Neural cell (in vitro differentiated cells): Measurements from ENCODE around the gene PRKCD. TPM values are rescaled to one million over a fixed set of nuclear protein-coding genes. Genes with fewer than 3 reads are reported as not detected.

ENCODE experiments used
- H2AFZ ChIP-seq: fragments of 200-600, 300-800 bp; sonication (generic), shearing (Covaris generic); 2 replicates; pipeline ENCODE4 v1.6.0; 2014; ENCODE audit warnings: low read depth, mild to moderate bottlenecking, antibody characterized with exemption, low read length, moderate library complexity
- H3F3A ChIP-seq: fragments of 200-600 bp; shearing (Covaris generic); 2 replicates; pipeline ENCODE4 v1.6.1; 2016; ENCODE audit warnings: mild to moderate bottlenecking, moderate library complexity, mixed read lengths, antibody characterized with exemption, low read length; ENCODE audit not compliant: insufficient read depth, poor library complexity, severe bottlenecking
- H3K27ac ChIP-seq: fragments of 200-600, 300-800 bp; sonication (generic), shearing (Covaris generic); 2 replicates; pipeline ENCODE4 v1.5.1; 2014; ENCODE audit warnings: mild to moderate bottlenecking, low read length, moderate library complexity
- H3K27me3 ChIP-seq: fragments of 300-800, 200-600 bp; sonication (generic), shearing (Covaris generic); 2 replicates; pipeline ENCODE4 v1.6.0; 2014; ENCODE audit warnings: mild to moderate bottlenecking, low read depth, low read length, moderate library complexity; ENCODE audit not compliant: insufficient read depth
- H3K36me3 ChIP-seq: fragments of 300-800, 200-600 bp; sonication (generic), shearing (Covaris generic); 2 replicates; pipeline ENCODE4 v1.5.1; 2014; ENCODE audit warnings: mild to moderate bottlenecking, antibody characterized with exemption, low read length, moderate library complexity; ENCODE audit not compliant: insufficient read depth
- H3K4me2 ChIP-seq: fragments of 300-800, 200-600 bp; sonication (generic), shearing (Covaris generic); 2 replicates; pipeline ENCODE4 v1.6.0; 2014; ENCODE audit warnings: mild to moderate bottlenecking, low read length
- H3K4me3 ChIP-seq: fragments of 300-800, 200-600 bp; sonication (generic), shearing (Covaris generic); 2 replicates; pipeline ENCODE4 v1.5.1; 2014; ENCODE audit warnings: mild to moderate bottlenecking, low read length, moderate library complexity
- H3K79me2 ChIP-seq: fragments of 200-600 bp; shearing (Covaris generic); replicated peaks from 2 replicates; pipeline ENCODE4 v1.6.0; 2014; ENCODE audit warnings: mild to moderate bottlenecking, low read length, moderate library complexity; ENCODE audit not compliant: insufficient read depth
- H3K9ac ChIP-seq: fragments of 300-800, 200-600 bp; sonication (generic), shearing (Covaris generic); 2 replicates; pipeline ENCODE4 v1.6.1; 2016; ENCODE audit warnings: mild to moderate bottlenecking, low read length, mixed read lengths
- H3K9me2 ChIP-seq: fragments of 200-600 bp; shearing (Covaris generic); 2 replicates; pipeline ENCODE4 v1.6.1; 2016; ENCODE audit warnings: mild to moderate bottlenecking, low read length, mixed read lengths; ENCODE audit not compliant: insufficient read depth
- H3K9me3 ChIP-seq: fragments of 200-600, 300-800 bp; sonication (generic), shearing (Covaris generic); 2 replicates; pipeline ENCODE4 v1.6.1; 2016; ENCODE audit warnings: mild to moderate bottlenecking, mixed run types, low read length, moderate library complexity, mixed read lengths
- H4K20me1 ChIP-seq: fragments of 200-600 bp; shearing (Covaris generic); 2 replicates; pipeline ENCODE4 v1.6.1; 2016; ENCODE audit warnings: mild to moderate bottlenecking, mixed run types; ENCODE audit not compliant: insufficient read depth
- EP300 ChIP-seq: fragments of 450-650 bp; conservative IDR thresholded peaks from 2 replicates; pipeline ENCODE4 v1.6.1; 2014; ENCODE audit warnings: antibody characterized with exemption, mild to moderate bottlenecking, moderate library complexity; ENCODE audit not compliant: poor library complexity, severe bottlenecking
- EZH2 ChIP-seq: fragments of 200-600, 300-800 bp; shearing (Covaris generic), sonication (generic); IDR thresholded peaks from 2 replicates; pipeline ENCODE4 v1.6.1; 2014; ENCODE audit warnings: antibody characterized with exemption, low read length, borderline replicate concordance, mild to moderate bottlenecking; ENCODE audit not compliant: insufficient read depth, poor library complexity, severe bottlenecking
- MXI1 ChIP-seq: fragments of 450-650 bp; conservative IDR thresholded peaks from 2 replicates; pipeline ENCODE4 v1.6.1; 2014; ENCODE audit warnings: antibody characterized with exemption, mild to moderate bottlenecking; ENCODE audit not compliant: poor library complexity, severe bottlenecking
- POLR2AphosphoS5 ChIP-seq: IDR thresholded peaks from 2 replicates; pipeline ENCODE4 v1.6.1; 2012
- RAD21 ChIP-seq: fragments of 450-650 bp; conservative IDR thresholded peaks from 2 replicates; pipeline ENCODE4 v1.6.1; 2014; ENCODE audit warnings: antibody characterized with exemption, mild to moderate bottlenecking, moderate library complexity
- SMC3 ChIP-seq: fragments of 450-650 bp; conservative IDR thresholded peaks from 2 replicates; pipeline ENCODE4 v1.6.1; 2014; ENCODE audit warnings: antibody characterized with exemption, mild to moderate bottlenecking, moderate library complexity; ENCODE audit not compliant: poor library complexity
- TAF1 ChIP-seq: IDR thresholded peaks from 2 replicates; pipeline ENCODE4 v1.6.1; 2012; ENCODE audit warnings: low read depth
- polyA plus RNA-seq: library from polyadenylated mRNA; depleted of rRNA; stranded (reverse); fragments of >200 nt; gene quantifications from 2 replicates; pipeline ENCODE4 v1.2.3, GENCODE V29; 2014
- TF ChIP-seq, protein P1 (sequence below): fragments of 450-650 bp; IDR thresholded peaks from 2 replicates; pipeline ENCODE4 v1.5.1; 2014; ENCODE audit warnings: antibody characterized with exemption, mild to moderate bottlenecking, moderate library complexity; ENCODE audit not compliant: poor library complexity, severe bottlenecking
- TF ChIP-seq, protein P2 (sequence below): IDR thresholded peaks from 2 replicates; pipeline ENCODE4 v1.6.1; 2012; ENCODE audit warnings: borderline replicate concordance

PRKCD gene
- polyA plus RNA-seq, 1 donor from 2014 or later, result not detected

DNA sequence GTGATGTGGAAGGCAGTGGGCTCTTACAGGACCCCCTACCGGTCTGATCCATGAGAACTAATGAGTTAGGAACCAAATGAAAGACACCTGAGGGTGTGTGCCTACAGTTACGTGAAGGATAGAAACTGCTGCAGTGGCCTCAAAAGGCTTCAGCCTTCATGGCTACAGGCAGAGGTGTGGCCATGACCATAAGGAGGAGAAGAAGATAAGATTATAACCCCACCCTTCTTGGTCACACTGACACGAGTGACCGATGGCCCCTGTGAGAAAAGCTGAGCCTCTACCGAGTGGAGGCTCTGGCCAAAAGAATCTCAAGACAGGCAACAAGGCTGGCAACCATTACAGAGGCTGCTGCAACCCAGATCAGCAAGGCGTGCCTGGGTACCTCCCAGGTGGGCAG lies 37.1 kb upstream of the PRKCD start:
- Histone ChIP-seq H3K79me2 (no peaks in the 10 kb centered on the region), H3K36me3 (peaks cover 18% of the 10 kb centered on the region), H3K9me3 (no peaks in the 10 kb centered on the region), H3F3A (no peaks in the 10 kb centered on the region), H3K9ac (no peak overlapping the region), H4K20me1 (no peaks in the 10 kb centered on the region), H3K4me3 (no peak overlapping the region), H3K27ac (no peak overlapping the region), H2AFZ (no peak overlapping the region), H3K4me2 (no peak overlapping the region), H3K27me3 (no peaks in the 10 kb centered on the region), H3K9me2 (no peaks in the 10 kb centered on the region)
- TF ChIP-seq MXI1 (no peak), RAD21 (no peak), POLR2AphosphoS5 (no peak), EP300 (no peak), EZH2 (no peak), TAF1 (no peak), SMC3 (no peak)
- TF ChIP-seq, protein P1, sequence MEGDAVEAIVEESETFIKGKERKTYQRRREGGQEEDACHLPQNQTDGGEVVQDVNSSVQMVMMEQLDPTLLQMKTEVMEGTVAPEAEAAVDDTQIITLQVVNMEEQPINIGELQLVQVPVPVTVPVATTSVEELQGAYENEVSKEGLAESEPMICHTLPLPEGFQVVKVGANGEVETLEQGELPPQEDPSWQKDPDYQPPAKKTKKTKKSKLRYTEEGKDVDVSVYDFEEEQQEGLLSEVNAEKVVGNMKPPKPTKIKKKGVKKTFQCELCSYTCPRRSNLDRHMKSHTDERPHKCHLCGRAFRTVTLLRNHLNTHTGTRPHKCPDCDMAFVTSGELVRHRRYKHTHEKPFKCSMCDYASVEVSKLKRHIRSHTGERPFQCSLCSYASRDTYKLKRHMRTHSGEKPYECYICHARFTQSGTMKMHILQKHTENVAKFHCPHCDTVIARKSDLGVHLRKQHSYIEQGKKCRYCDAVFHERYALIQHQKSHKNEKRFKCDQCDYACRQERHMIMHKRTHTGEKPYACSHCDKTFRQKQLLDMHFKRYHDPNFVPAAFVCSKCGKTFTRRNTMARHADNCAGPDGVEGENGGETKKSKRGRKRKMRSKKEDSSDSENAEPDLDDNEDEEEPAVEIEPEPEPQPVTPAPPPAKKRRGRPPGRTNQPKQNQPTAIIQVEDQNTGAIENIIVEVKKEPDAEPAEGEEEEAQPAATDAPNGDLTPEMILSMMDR, result no peak
- TF ChIP-seq, protein P2, sequence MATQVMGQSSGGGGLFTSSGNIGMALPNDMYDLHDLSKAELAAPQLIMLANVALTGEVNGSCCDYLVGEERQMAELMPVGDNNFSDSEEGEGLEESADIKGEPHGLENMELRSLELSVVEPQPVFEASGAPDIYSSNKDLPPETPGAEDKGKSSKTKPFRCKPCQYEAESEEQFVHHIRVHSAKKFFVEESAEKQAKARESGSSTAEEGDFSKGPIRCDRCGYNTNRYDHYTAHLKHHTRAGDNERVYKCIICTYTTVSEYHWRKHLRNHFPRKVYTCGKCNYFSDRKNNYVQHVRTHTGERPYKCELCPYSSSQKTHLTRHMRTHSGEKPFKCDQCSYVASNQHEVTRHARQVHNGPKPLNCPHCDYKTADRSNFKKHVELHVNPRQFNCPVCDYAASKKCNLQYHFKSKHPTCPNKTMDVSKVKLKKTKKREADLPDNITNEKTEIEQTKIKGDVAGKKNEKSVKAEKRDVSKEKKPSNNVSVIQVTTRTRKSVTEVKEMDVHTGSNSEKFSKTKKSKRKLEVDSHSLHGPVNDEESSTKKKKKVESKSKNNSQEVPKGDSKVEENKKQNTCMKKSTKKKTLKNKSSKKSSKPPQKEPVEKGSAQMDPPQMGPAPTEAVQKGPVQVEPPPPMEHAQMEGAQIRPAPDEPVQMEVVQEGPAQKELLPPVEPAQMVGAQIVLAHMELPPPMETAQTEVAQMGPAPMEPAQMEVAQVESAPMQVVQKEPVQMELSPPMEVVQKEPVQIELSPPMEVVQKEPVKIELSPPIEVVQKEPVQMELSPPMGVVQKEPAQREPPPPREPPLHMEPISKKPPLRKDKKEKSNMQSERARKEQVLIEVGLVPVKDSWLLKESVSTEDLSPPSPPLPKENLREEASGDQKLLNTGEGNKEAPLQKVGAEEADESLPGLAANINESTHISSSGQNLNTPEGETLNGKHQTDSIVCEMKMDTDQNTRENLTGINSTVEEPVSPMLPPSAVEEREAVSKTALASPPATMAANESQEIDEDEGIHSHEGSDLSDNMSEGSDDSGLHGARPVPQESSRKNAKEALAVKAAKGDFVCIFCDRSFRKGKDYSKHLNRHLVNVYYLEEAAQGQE, result no peak

DNA sequence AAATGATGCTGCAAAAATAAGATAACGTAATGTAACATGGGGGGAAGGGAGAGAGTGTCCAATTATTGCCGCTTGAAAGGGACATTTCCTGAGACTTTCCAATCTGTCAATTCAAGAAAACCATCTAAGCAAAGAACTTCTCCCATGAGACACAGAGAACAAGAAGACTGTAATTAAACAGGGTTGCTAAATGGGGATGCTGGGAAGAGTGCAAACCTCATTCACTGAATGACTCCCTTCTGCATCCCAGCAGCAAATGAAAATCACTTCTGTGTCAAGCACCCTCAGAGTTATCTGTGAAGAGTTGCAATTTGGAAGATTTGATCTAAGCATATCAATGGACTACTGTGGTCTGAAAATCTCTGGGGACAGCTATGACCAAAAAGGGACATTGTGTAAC lies 34.4 kb upstream of the PRKCD start:
- H3K4me3 ChIP-seq, result no peak overlapping the region
- no peaks in the 10 kb centered on the region for H4K20me1 ChIP-seq
- H3K4me2 ChIP-seq, result no peak overlapping the region
- no peaks in the 10 kb centered on the region for H3F3A ChIP-seq
- TF ChIP-seq POLR2AphosphoS5, result no peak
- TF ChIP-seq EP300, result no peak
- TF ChIP-seq, protein P1, result no peak
- no peak for TF ChIP-seq TAF1
- TF ChIP-seq EZH2, result no peak
- no peak for TF ChIP-seq MXI1
- TF ChIP-seq, protein P2, result no peak
- TF ChIP-seq RAD21, result no peak
- no peak for TF ChIP-seq SMC3
- no peak overlapping the region for H3K27ac ChIP-seq
- peaks cover 11% of the 10 kb centered on the region for H3K79me2 ChIP-seq
- no peaks in the 10 kb centered on the region for H3K9me2 ChIP-seq
- no peaks in the 10 kb centered on the region for H3K27me3 ChIP-seq
- H3K36me3 ChIP-seq, result peaks cover 10% of the 10 kb centered on the region
- no peak overlapping the region for H3K9ac ChIP-seq
- H3K9me3 ChIP-seq, result no peaks in the 10 kb centered on the region
- no peak overlapping the region for H2AFZ ChIP-seq
